Stimulated activated CD8-positive, alpha-beta memory T cell treated with anti-CD3 and anti-CD28 coated beads, Interleukin-7, amount 100 ng/mL, for 4 hours (primary cell): ENCODE data around the gene CACNG3.

Experiments used
- DNase-seq, 2 donors: peaks; one replicate each; pipeline ENCODE4 v3.0.0-alpha.2; 2020; ENCODE audit warnings: low read depth in 2 of 2

CACNG3 gene

DNA sequence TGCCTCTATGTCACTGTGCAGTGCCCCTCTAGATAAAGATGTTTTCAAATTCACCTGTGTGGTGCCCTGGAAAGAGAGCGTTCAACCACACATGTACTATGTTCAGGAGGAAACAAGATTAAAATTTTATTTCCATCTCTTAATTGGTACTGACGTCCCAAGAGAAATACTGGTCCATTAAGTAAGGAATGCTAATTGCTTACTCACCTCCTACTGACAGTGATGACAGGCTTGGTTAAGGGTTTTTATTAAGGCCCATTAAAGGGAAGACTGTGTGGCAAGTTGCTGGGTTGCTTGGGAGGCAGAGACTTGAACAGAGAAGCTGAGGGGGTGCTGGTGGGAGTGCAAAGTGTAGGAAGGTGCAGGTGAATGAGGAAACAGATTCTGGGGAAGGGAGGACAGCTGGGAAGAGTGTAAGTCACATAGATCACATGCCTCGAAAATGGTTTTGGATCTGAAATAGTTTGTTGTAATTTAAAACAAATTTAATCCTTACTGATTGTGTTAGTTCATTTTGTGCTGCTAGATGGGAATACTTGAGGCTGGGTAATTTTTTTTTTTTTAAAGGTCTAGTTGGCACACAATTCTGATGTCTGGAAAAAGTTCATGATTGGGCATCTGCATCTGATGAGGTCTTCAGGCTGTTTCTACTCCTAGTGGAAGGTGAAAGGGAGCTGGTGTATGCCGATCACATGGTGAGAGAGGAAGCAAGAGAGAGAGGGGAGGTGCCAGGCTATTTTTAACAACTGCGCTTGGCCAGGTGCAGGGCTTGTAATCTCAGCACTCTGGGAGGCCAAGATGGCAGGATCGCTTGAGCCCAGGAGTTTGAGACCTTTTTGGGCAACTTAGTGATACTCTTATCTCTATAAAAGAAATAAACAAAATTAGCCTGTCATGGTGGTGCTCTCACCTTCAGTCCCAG, 140.5 kb downstream of the CACNG3 start:
- no peak for DNase-seq

GRCh38 chr16:24409045-24409444, 152.9 kb downstream of the CACNG3 start:
- DNase-seq, result no peak
